ENCODE measurements around the gene ABI3.

DNA sequence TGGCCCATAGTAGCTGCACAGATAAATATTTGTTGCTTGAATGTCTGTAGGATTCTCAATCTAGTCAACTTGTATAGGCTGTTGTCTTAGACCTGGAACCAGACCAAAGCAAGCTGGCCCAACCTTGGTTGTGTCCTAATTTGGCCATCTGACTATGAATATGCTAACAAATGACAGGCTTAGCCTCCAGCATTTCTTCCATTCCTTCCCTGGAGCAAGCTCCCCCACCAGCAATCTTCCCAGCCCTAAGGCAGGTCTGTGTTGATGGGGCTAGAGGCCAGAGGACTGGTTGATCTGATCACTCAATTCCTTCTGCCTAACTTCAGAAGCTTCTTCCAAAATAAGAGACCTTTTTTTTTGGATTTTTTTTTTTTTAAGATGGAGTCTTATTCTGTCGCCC, 29.5 kb downstream of the ABI3 start:
- TF ChIP-seq EP300 (IDR thresholded peaks at IDR 0.05) (no peak), CTCF (IDR thresholded peaks at IDR 0.05) (no peak)

Data from stomach (tissue), 4 donors.